HuH-7.5 (cell line): Measurements from ENCODE around the gene ZDHHC23.

Experiments used
- DNase-seq: peaks from one replicate; pipeline ENCODE4 v3.0.0; 2011; ENCODE audit warnings: low spot score

ZDHHC23 gene

GRCh38 chr3:113947372-113948014 lies at the start of gene ZDHHC23:
TSS of gene ZDHHC23 (plus strand) at chr3:113948013. CDS start at chr3:113948803, 790 bp downstream.
- peak; percentile 85 for DNase-seq

- no peak for DNase-seq
Observed at GRCh38 chr3:113898892-113899291, 48.9 kb upstream of the ZDHHC23 start.

GRCh38 chr3:113906568-113907140 lies 41.2 kb upstream of the ZDHHC23 start:
- no peak for DNase-seq

- no peak for DNase-seq
Observed at GRCh38 chr3:113908133-113908532, 39.7 kb upstream of the ZDHHC23 start.

- DNase-seq = no peak
Observed at GRCh38 chr3:113910966-113911365, 36.8 kb upstream of the ZDHHC23 start.

GRCh38 chr3:113912552-113913236 lies 35.1 kb upstream of the ZDHHC23 start:
- peak; percentile 31 for DNase-seq

GRCh38 chr3:113914646-113915045 lies 33.2 kb upstream of the ZDHHC23 start:
- DNase-seq = no peak

GRCh38 chr3:113927556-113927955 lies 20.3 kb upstream of the ZDHHC23 start:
- no peak for DNase-seq

GRCh38 chr3:113946831-113947230 lies 982 bp upstream of the ZDHHC23 start:
- DNase-seq = no peak

- peak; percentile 75 for DNase-seq
Observed at GRCh38 chr3:113948015-113948917, 453 bp downstream of the ZDHHC23 start.

- DNase-seq = no peak
Observed at GRCh38 chr3:113952921-113953320, 5.1 kb downstream of the ZDHHC23 start.

GRCh38 chr3:113953677-113954076 lies 5.9 kb downstream of the ZDHHC23 start:
- DNase-seq = no peak

GRCh38 chr3:113954091-113954685 lies 6.4 kb downstream of the ZDHHC23 start:
- DNase-seq = no peak

- no peak for DNase-seq
Observed at GRCh38 chr3:113963879-113964278, 16.1 kb downstream of the ZDHHC23 start.

GRCh38 chr3:113966172-113966571 lies 18.4 kb downstream of the ZDHHC23 start:
- DNase-seq = no peak

- no peak for DNase-seq
Observed at GRCh38 chr3:113968986-113969385, 21.2 kb downstream of the ZDHHC23 start.

GRCh38 chr3:113977822-113978221 lies 30.0 kb downstream of the ZDHHC23 start:
- DNase-seq = no peak

- DNase-seq = no peak
Observed at GRCh38 chr3:113979916-113980315, 32.1 kb downstream of the ZDHHC23 start.

GRCh38 chr3:113981803-113982202 lies 34.0 kb downstream of the ZDHHC23 start:
- no peak for DNase-seq

- no peak for DNase-seq
Observed at GRCh38 chr3:113983544-113983943, 35.7 kb downstream of the ZDHHC23 start.

GRCh38 chr3:113985541-113985940 lies 37.7 kb downstream of the ZDHHC23 start:
- DNase-seq = no peak

GRCh38 chr3:114005481-114005880 lies 57.7 kb downstream of the ZDHHC23 start:
- DNase-seq = no peak
